GM19328 (cell line): Measurements from ENCODE around the gene NCEH1.

ENCODE experiments used
- ATAC-seq: cut with Tn5 transposase; IDR thresholded peaks from one replicate; pipeline ENCODE4 v1.9.1; 2021; ENCODE audit warnings: mild to moderate bottlenecking, moderate library complexity; ENCODE audit not compliant: unreplicated experiment

The NCEH1 gene

GRCh38 chr3:172591125-172591605 lies 119.7 kb downstream of the NCEH1 start:
- ATAC-seq: no peak

DNA sequence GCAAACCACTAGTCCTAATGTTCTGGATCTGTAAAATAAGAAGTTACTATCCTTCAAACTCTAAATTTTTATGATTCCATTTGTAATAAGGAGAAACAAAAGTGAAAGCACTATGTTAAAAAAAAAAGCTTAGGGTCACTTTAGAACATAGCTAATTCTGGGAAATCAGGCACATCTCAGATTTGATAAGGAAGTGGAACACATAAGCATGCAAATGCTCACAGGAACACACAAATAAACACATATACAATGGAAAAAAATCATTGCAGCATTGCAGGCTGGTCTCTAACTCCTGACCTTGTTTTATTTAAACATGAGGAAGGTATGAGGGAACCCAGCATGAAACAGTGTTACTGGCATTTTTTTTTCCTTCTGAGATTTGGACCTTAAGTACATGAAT lies 124.4 kb downstream of the NCEH1 start:
- no peak for ATAC-seq

- ATAC-seq: no peak
Observed at GRCh38 chr3:172585954-172586353, 124.9 kb downstream of the NCEH1 start.

- no peak for ATAC-seq
Observed at GRCh38 chr3:172582712-172583111, 128.2 kb downstream of the NCEH1 start.

- ATAC-seq: no peak
Observed at GRCh38 chr3:172581757-172582166, 129.1 kb downstream of the NCEH1 start.

DNA sequence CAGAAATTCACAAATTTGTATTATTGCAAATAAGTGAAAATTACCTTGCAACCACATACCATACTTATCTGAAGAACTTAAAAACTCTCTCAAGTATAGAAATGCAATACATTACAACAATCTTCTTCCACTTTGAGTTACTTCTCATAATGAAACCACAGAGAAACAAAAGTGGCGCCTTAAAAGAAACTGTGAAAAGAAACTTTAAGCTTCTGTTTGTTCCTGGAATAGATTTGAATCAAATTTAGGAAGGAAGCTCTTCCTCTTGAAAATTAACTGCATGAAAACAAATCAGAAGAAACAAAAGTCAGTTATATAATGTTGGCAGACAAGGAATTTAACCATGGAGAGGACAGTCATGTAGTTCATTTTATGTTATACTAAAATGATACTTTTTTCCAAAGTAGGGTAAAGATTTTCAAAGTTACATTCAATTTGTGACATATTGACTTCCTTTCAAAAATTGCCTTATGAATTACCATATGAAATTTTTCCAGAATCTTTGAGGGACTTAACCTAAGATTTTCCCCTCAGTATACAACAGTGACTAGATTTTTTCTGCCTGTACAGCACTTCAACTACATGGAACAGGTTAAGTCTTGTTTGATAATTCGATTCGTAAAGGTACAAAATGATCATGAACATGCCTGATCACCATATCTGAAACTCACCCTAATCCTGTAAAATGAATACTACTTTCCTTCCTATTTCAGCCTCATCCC lies 130.0 kb downstream of the NCEH1 start:
- ATAC-seq: peak; percentile 59
